Stimulated activated CD8-positive, alpha-beta memory T cell treated with anti-CD3 and anti-CD28 coated beads, Interleukin-15, amount 100 ng/mL, for 48 hours (primary cell): ENCODE results near the gene PTPRU.
A peak's percentile ranks its signal among the peaks of the same experiment; 100 is the strongest.

Experiments used
- DNase-seq, 2 donors: peaks; one replicate each; pipeline ENCODE4 v3.0.0-alpha.2; 2020; ENCODE audit warnings: low read depth in 2 of 2

The PTPRU gene

GRCh38 chr1:29267321-29268070 lies 31.2 kb downstream of the PTPRU start:
- no peak for DNase-seq

GRCh38 chr1:29269382-29269781 lies 33.1 kb downstream of the PTPRU start:
- DNase-seq = no peak

- DNase-seq = no peak
Measured at GRCh38 chr1:29270929-29271521, 34.7 kb downstream of the PTPRU start.

- DNase-seq = no peak
Measured at GRCh38 chr1:29271724-29272123, 35.4 kb downstream of the PTPRU start.

GRCh38 chr1:29272147-29272907 lies 36.0 kb downstream of the PTPRU start:
- DNase-seq = no peak

- no peak for DNase-seq
Measured at GRCh38 chr1:29275435-29275834, 39.1 kb downstream of the PTPRU start.

GRCh38 chr1:29278124-29278523 lies 41.8 kb downstream of the PTPRU start:
- no peak for DNase-seq

GRCh38 chr1:29279406-29279805 lies 43.1 kb downstream of the PTPRU start:
- DNase-seq = no peak

GRCh38 chr1:29279951-29280391 lies 43.6 kb downstream of the PTPRU start:
- no peak for DNase-seq

GRCh38 chr1:29280409-29281131 lies 44.2 kb downstream of the PTPRU start:
- DNase-seq = no peak

GRCh38 chr1:29281571-29281970 lies 45.2 kb downstream of the PTPRU start:
- DNase-seq = no peak

GRCh38 chr1:29282135-29282923 lies 46.0 kb downstream of the PTPRU start:
- DNase-seq = no peak

GRCh38 chr1:29282924-29283803 lies 46.8 kb downstream of the PTPRU start:
- peak in 1 of 2 donors; percentile 17 for DNase-seq

GRCh38 chr1:29283804-29284195 lies 47.5 kb downstream of the PTPRU start:
- DNase-seq = no peak

- DNase-seq = no peak
Measured at GRCh38 chr1:29284286-29284960, 48.1 kb downstream of the PTPRU start.

- DNase-seq = no peak
Measured at GRCh38 chr1:29284961-29285560, 48.7 kb downstream of the PTPRU start.

GRCh38 chr1:29285771-29286170 lies 49.4 kb downstream of the PTPRU start:
- no peak for DNase-seq

- DNase-seq = no peak
Measured at GRCh38 chr1:29286194-29286767, 50.0 kb downstream of the PTPRU start.

GRCh38 chr1:29289493-29289892 lies 53.2 kb downstream of the PTPRU start:
- DNase-seq = no peak
